GM13976 (cell line): ENCODE data around the gene NENF.
A peak's percentile ranks its signal among the peaks of the same experiment; 100 is the strongest.

Experiments used
- DNase-seq: peaks from one replicate; pipeline ENCODE4 v3.0.0; 2012; ENCODE audit warnings: low spot score
- CTCF ChIP-seq: IDR thresholded peaks from 2 replicates; pipeline ENCODE4 v1.5.1; 2012; ENCODE audit warnings: borderline replicate concordance, mild to moderate bottlenecking; ENCODE audit not compliant: insufficient read depth; ENCODE audit errors: extremely low read depth, missing control alignments, control extremely low read depth
- in situ Hi-C: fragments of 300-500 bp; cut with MboI; formaldehyde crosslinking; loops from one replicate; pipeline ENCODE4 v1.12.0; 2022; ENCODE audit warnings: low sequenced_read_pairs, mixed read lengths, inconsistent platforms; ENCODE audit not compliant: unreplicated experiment

The NENF gene

GRCh38 chr1:212466898-212467650, 34.4 kb downstream of the NENF start:
- no peak for TF ChIP-seq CTCF
- DNase-seq, result no peak
- in situ Hi-C loops, result loop anchor here (25.0 kb wide), 1 partner anchor 520 kb away; no protein-coding TSS in a partner anchor

- no peak for TF ChIP-seq CTCF
- in situ Hi-C loops, result loop anchor here (25.0 kb wide), 1 partner anchor 519 kb away; no protein-coding TSS in a partner anchor
- DNase-seq, result peak; percentile 51
Measured at GRCh38 chr1:212467843-212468482, 35.2 kb downstream of the NENF start.

GRCh38 chr1:212470059-212470458, 37.3 kb downstream of the NENF start:
- DNase-seq, result no peak
- no peak for TF ChIP-seq CTCF
- in situ Hi-C loops, result loop anchor here (25.0 kb wide), 1 partner anchor 517 kb away; no protein-coding TSS in a partner anchor

- no peak for DNase-seq
- TF ChIP-seq CTCF, result no peak
- in situ Hi-C loops, result loop anchor here (25.0 kb wide), 1 partner anchor 516 kb away; no protein-coding TSS in a partner anchor
Measured at GRCh38 chr1:212471286-212471685, 38.6 kb downstream of the NENF start.

GRCh38 chr1:212471891-212472675, 39.4 kb downstream of the NENF start:
- no peak for DNase-seq
- in situ Hi-C loops, result loop anchor here (25.0 kb wide), 1 partner anchor 515 kb away; no protein-coding TSS in a partner anchor
- TF ChIP-seq CTCF, result no peak

GRCh38 chr1:212473729-212474128, 41.0 kb downstream of the NENF start:
- no peak for TF ChIP-seq CTCF
- DNase-seq, result no peak
- in situ Hi-C loops, result loop anchor here (25.0 kb wide), 1 partner anchor 514 kb away; no protein-coding TSS in a partner anchor
